ENCODE data around the gene ATPAF1.
A peak's percentile ranks its signal among the peaks of the same experiment; 100 is the strongest.

ATPAF1 gene

DNA sequence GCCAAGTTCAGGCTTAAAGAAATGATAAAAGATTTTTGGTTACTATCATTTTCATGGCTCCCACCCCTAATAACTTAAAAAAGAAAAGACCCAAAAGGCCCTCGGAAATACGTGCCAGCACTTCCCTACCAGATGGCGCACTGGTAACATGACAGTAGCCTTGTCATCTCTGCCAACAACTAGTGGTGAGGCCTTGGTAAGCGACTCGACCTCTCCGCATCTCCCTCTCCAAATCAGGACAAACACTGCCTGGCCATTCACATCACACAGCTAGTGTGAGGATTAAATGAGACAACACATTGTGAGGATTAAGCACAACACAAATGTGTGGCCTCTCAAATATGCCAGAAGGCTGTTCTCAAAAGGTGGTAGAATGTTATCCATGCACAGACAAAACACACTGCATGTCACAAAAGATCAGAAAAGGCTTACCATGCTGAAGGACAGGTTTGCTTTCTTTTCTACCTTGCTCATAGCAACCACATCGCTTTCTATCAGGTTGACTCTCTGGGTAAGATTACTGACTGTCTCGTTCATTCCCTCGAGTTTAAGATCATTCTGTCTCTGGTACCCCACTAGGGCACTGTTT is 19.9 kb upstream of the ATPAF1 start:
- TF ChIP-seq, protein P1, sequence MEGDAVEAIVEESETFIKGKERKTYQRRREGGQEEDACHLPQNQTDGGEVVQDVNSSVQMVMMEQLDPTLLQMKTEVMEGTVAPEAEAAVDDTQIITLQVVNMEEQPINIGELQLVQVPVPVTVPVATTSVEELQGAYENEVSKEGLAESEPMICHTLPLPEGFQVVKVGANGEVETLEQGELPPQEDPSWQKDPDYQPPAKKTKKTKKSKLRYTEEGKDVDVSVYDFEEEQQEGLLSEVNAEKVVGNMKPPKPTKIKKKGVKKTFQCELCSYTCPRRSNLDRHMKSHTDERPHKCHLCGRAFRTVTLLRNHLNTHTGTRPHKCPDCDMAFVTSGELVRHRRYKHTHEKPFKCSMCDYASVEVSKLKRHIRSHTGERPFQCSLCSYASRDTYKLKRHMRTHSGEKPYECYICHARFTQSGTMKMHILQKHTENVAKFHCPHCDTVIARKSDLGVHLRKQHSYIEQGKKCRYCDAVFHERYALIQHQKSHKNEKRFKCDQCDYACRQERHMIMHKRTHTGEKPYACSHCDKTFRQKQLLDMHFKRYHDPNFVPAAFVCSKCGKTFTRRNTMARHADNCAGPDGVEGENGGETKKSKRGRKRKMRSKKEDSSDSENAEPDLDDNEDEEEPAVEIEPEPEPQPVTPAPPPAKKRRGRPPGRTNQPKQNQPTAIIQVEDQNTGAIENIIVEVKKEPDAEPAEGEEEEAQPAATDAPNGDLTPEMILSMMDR (IDR thresholded peaks at IDR 0.05; ENCODE audit: low read depth, low read length) = no peak
- no peak for DNase-seq (ENCODE audit: extremely low read depth, low read depth)

DNA sequence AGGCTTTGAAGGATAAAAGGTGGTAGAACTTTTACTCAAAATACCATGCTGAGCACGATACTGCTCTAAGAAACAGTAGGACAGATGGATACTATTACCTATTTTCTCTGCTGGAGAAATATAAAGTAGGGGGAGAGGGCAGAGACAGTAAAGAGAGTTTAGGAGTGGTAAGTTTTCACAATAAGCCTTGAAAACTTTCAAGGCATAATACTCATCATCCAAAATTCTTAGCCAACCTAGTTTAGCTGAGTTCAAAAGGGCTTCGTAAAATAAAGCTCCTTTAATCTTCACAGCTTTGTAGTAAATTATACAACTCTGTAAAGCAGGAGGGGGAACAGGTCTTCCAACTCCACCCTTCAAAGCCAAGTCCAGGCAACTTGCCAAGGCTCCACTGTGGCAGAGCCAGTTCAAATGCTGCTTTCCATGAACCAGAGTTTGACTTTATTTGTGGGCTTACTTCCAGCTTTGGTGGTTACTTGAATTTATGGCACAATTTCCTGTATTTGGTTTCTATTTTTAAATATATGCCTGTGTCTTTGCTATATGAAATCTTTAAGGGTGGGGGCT is 19.0 kb upstream of the ATPAF1 start:
- TF ChIP-seq, protein P1 (IDR thresholded peaks at IDR 0.05; ENCODE audit: low read depth, low read length) = no peak
- DNase-seq (ENCODE audit: extremely low read depth, low read depth) = peak; percentile 58

DNA sequence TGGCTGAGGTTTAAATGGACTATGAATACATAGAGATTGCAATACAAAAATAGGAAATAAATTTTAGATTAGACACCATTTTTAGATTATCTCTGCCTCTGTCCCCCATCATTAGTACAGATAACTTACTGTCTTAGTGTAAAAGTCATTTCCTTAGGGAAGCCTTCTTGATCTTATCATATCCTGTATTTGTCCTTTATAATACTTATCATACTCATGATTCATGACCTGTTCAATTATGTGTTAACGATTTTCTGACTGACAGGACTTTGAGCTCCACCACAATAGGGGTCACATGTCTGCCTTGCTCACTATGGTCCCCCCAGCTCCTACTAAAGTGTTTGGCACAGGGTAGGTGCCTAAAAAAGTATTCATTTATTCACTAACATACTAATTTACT is 18.1 kb upstream of the ATPAF1 start:
- TF ChIP-seq, protein P1 (IDR thresholded peaks at IDR 0.05; ENCODE audit: low read depth, low read length) = no peak
- no peak for DNase-seq (ENCODE audit: extremely low read depth, low read depth)

DNA sequence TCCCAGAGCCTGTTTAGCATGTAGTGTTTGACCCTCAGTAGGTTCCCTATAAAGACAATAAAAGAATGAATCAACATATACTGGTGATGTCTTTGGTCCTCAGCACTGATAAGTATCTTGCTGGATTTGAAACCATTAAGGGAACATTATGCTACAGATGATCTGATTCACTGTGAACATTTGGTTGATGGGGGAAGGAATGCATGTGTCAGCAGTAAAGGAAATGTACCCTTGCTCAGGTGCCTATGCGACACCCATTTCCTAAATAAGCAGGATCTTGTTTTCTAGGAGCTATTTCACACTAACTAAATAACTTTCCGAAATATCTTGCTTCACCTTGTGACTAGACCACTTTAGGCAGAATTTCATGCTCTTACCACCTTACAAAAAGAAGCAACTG is 16.5 kb upstream of the ATPAF1 start:
- TF ChIP-seq, protein P1 (IDR thresholded peaks at IDR 0.05; ENCODE audit: low read depth, low read length) = no peak
- DNase-seq (ENCODE audit: extremely low read depth, low read depth) = no peak

DNA sequence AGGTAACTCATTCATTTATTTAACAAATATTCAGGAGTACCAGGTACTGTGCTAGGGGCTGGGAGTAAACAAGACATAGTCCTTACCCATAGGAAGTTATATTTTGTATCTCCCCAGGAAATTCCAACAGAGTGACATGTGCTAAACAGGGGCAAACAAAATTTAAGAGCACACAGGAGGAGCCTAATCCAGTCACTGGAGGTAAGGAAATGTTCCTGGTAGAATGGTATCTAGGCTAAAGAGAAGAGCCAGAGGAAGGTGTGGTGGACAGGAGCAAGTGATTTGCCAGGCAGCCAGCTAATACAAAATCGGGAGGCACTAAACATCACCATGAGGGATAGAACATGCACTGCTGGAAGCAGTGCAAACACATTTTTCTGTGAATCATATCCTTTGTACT is 13.9 kb upstream of the ATPAF1 start:
- no peak for DNase-seq (ENCODE audit: extremely low read depth, low read depth)
- TF ChIP-seq, protein P1 (IDR thresholded peaks at IDR 0.05; ENCODE audit: low read depth, low read length) = no peak

DNA sequence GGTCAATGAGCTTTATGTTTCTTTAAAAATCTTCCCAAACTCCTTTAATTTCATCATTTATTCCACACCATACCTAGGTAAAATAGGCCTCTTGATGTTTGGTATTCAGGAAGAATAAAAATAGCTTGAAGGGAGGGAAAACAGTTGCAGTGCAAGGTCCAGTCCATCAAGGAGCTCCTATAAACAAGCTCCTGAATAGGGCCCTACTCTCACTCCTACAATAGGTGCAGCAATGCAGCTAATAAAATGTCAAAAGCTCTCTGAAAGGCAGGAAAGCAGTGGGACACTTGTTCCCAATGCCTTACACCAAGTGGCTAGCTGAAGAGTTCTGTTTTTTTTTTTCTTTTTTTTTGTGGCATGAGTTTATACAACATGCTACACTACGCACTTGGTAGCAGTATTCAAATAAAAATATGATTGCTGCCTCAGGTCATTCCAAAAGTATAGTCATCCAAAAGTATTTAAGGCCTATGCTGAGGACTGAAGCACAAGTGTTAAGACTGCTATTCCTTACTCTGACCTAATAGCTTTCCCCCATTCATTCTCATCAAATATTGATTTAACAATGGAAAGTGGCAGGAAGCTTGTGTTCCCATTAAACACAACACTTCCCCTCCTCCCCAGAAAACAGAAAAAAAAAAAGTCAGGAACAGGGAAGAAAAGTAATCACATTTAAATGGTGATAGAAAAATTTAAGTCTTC is 13.3 kb upstream of the ATPAF1 start:
- DNase-seq (ENCODE audit: extremely low read depth, low read depth) = no peak
- TF ChIP-seq, protein P1 (IDR thresholded peaks at IDR 0.05; ENCODE audit: low read depth, low read length) = no peak

Measured in AG09319 (cell line).